GM10266 (cell line): ENCODE measurements around the gene B3GNT3.
"Not testable (repeated sequence)": the region's sequence is repeated elsewhere in the genome, so short reads cannot be mapped to it uniquely, and the experiment has no call there.

Experiments
- DNase-seq: peaks from one replicate; pipeline ENCODE4 v3.0.0; 2012; ENCODE audit errors: extremely low spot score
- CTCF ChIP-seq: IDR thresholded peaks from 2 replicates; pipeline ENCODE4 v1.5.1; 2012; ENCODE audit warnings: mild to moderate bottlenecking, low read depth; ENCODE audit not compliant: control insufficient read depth, insufficient read depth; ENCODE audit errors: missing control alignments

Gene B3GNT3

GRCh38 chr19:17796013-17796837 is 1.3 kb downstream of the B3GNT3 start:
- no peak for TF ChIP-seq CTCF
- no peak for DNase-seq

- TF ChIP-seq CTCF = no peak
- DNase-seq = no peak
Observed at GRCh38 chr19:17796838-17797423, 2.0 kb downstream of the B3GNT3 start.

- no peak for TF ChIP-seq CTCF
- no peak for DNase-seq
Observed at GRCh38 chr19:17797424-17798201, 2.7 kb downstream of the B3GNT3 start.

GRCh38 chr19:17798599-17798998 is 3.7 kb downstream of the B3GNT3 start:
- not testable (repeated sequence) for DNase-seq

- no peak for DNase-seq
- no peak for TF ChIP-seq CTCF
Observed at GRCh38 chr19:17802137-17802858, 7.4 kb downstream of the B3GNT3 start.

GRCh38 chr19:17803264-17803896 is 8.4 kb downstream of the B3GNT3 start:
- DNase-seq = no peak

More at GRCh38 chr19:17803264-17803896, 8.4 kb downstream of the B3GNT3 start:
- TF ChIP-seq CTCF = no peak
